Large intestine (tissue), 3 donors: ENCODE data around the gene FAF1. TPM values are rescaled to one million over a fixed set of nuclear protein-coding genes. Genes with fewer than 3 reads are reported as not detected.
"Not testable (repeated sequence)": the region's sequence is repeated elsewhere in the genome, so short reads cannot be mapped to it uniquely, and the experiment has no call there.

Source experiments
- DNase-seq, 2 donors: peaks; one replicate each; pipeline versions ENCODE4 v3.0.0 to v3.0.0-alpha.2; 2013
- H3K27ac ChIP-seq: one replicate; pipeline ENCODE4 v1.5.1; 2013; ENCODE audit warnings: low read length
- H3K27me3 ChIP-seq: 2 replicates; pipeline ENCODE4 v1.6.1; 2013; ENCODE audit warnings: low read length; ENCODE audit not compliant: control insufficient read depth, insufficient read depth
- H3K36me3 ChIP-seq: 2 replicates; pipeline ENCODE4 v1.6.1; 2013; ENCODE audit warnings: low read length; ENCODE audit not compliant: control insufficient read depth, insufficient read depth
- H3K4me1 ChIP-seq: one replicate; pipeline ENCODE4 v1.6.1; 2013; ENCODE audit warnings: low read length; ENCODE audit not compliant: control insufficient read depth, insufficient read depth
- H3K4me3 ChIP-seq: one replicate; pipeline ENCODE4 v1.5.1; 2013; ENCODE audit warnings: low read length
- H3K9me3 ChIP-seq: one replicate; pipeline ENCODE4 v1.6.1; 2013; ENCODE audit warnings: mild to moderate bottlenecking, low read depth, low read length, moderate library complexity; ENCODE audit not compliant: control insufficient read depth
- WGBS: methylation state at CpG from one replicate; pipeline ENCODE4 v1.1.5; 2013; ENCODE audit warnings: low lambda C conversion rate; ENCODE audit not compliant: insufficient coverage; 5-methylcytosine and 5-hydroxymethylcytosine counted together
- polyA plus RNA-seq: library from polyadenylated mRNA; unstranded; fragments of 120-200 nt; gene quantifications from one replicate; pipeline ENCODE4 v1.2.1, GENCODE V29; 2013

Gene FAF1
- polyA plus RNA-seq, 1 donor: 47.1 TPM

GRCh38 chr1:50913954-50914353 lies 46.1 kb downstream of the FAF1 start:
- Histone ChIP-seq H3K4me1 (no peaks in the 10 kb centered on the region), H3K36me3 (peaks cover 2% of the 10 kb centered on the region), H3K27ac (no peak overlapping the region), H3K4me3 (no peak overlapping the region), H3K27me3 (no peaks in the 10 kb centered on the region), H3K9me3 (peaks cover 3% of the 10 kb centered on the region)
- WGBS: 100% methylated on average over 1 of the region's 1 CpG
- no peak for DNase-seq

GRCh38 chr1:50910356-50910755 lies 49.7 kb downstream of the FAF1 start:
- H3K4me3 ChIP-seq, H3K36me3 ChIP-seq, H3K27ac ChIP-seq, DNase-seq, H3K9me3 ChIP-seq, H3K27me3 ChIP-seq, H3K4me1 ChIP-seq: not testable (repeated sequence)
- no CpG with 5 or more reads among the region's 12 CpGs for WGBS

GRCh38 chr1:50907610-50908009 lies 52.5 kb downstream of the FAF1 start:
- not testable (repeated sequence) for H3K4me1 ChIP-seq, H3K9me3 ChIP-seq, H3K4me3 ChIP-seq, H3K27me3 ChIP-seq, H3K36me3 ChIP-seq, H3K27ac ChIP-seq, DNase-seq

- H3K4me1 ChIP-seq: not testable (repeated sequence)
- no CpG with 5 or more reads among the region's 1 CpG for WGBS
Observed at GRCh38 chr1:50906050-50906449, 54.0 kb downstream of the FAF1 start.

GRCh38 chr1:50902419-50902818 lies 57.6 kb downstream of the FAF1 start:
- Histone ChIP-seq H3K36me3 (no peaks in the 10 kb centered on the region), H3K27ac (no peak overlapping the region), H3K27me3 (no peaks in the 10 kb centered on the region), H3K4me3 (no peak overlapping the region), H3K9me3 (no peaks in the 10 kb centered on the region), H3K4me1 (no peaks in the 10 kb centered on the region)
- DNase-seq: no peak
- no CpG with 5 or more reads among the region's 1 CpG for WGBS

More at GRCh38 chr1:50906050-50906449, 54.0 kb downstream of the FAF1 start:
- H3K27me3 ChIP-seq, H3K4me3 ChIP-seq, H3K9me3 ChIP-seq, DNase-seq, H3K27ac ChIP-seq, H3K36me3 ChIP-seq: not testable (repeated sequence)

- H3K27ac ChIP-seq: no peak overlapping the region
- WGBS: 0% methylated on average over 1 of the region's 1 CpG
Observed at GRCh38 chr1:50901872-50902271, 58.2 kb downstream of the FAF1 start.

GRCh38 chr1:50898773-50899172 lies 61.3 kb downstream of the FAF1 start:
- WGBS: 79% methylated on average over 2 of the region's 2 CpGs
- peaks cover under 1% of the 10 kb centered on the region for H3K36me3 ChIP-seq
- no peak for DNase-seq
- H3K27me3 ChIP-seq: no peaks in the 10 kb centered on the region
- H3K27ac ChIP-seq: no peak overlapping the region
- H3K9me3 ChIP-seq: peaks cover 4% of the 10 kb centered on the region
- H3K4me1 ChIP-seq: no peaks in the 10 kb centered on the region
- H3K4me3 ChIP-seq: no peak overlapping the region

More at GRCh38 chr1:50901872-50902271, 58.2 kb downstream of the FAF1 start:
- Histone ChIP-seq H3K9me3 (no peaks in the 10 kb centered on the region), H3K36me3 (no peaks in the 10 kb centered on the region), H3K4me1 (no peaks in the 10 kb centered on the region), H3K4me3 (no peak overlapping the region), H3K27me3 (no peaks in the 10 kb centered on the region)
- no peak for DNase-seq

GRCh38 chr1:50894340-50894739 lies 65.7 kb downstream of the FAF1 start:
- no peaks in the 10 kb centered on the region for H3K4me1 ChIP-seq
- H3K27me3 ChIP-seq: no peaks in the 10 kb centered on the region
- peaks cover 4% of the 10 kb centered on the region for H3K9me3 ChIP-seq
- WGBS: no CpG with 5 or more reads among the region's 1 CpG
- no peak overlapping the region for H3K4me3 ChIP-seq
- H3K36me3 ChIP-seq: peaks cover 3% of the 10 kb centered on the region
- no peak overlapping the region for H3K27ac ChIP-seq
- no peak for DNase-seq

GRCh38 chr1:50893466-50893865 lies 66.6 kb downstream of the FAF1 start:
- Histone ChIP-seq H3K4me3 (no peak overlapping the region), H3K4me1 (no peaks in the 10 kb centered on the region), H3K36me3 (peaks cover 3% of the 10 kb centered on the region), H3K27ac (no peak overlapping the region), H3K27me3 (no peaks in the 10 kb centered on the region), H3K9me3 (peaks cover 4% of the 10 kb centered on the region)
- WGBS: no CpG with 5 or more reads among the region's 1 CpG
- no peak for DNase-seq

GRCh38 chr1:50887555-50887954 lies 72.5 kb downstream of the FAF1 start:
- DNase-seq, H3K9me3 ChIP-seq, H3K36me3 ChIP-seq, H3K27ac ChIP-seq, H3K4me1 ChIP-seq, H3K27me3 ChIP-seq, H3K4me3 ChIP-seq: not testable (repeated sequence)
- WGBS: 100% methylated on average over 1 of the region's 1 CpG

- no peak overlapping the region for H3K27ac ChIP-seq
- no peaks in the 10 kb centered on the region for H3K27me3 ChIP-seq
- 100% methylated on average over 2 of the region's 8 CpGs for WGBS
- no peak overlapping the region for H3K4me3 ChIP-seq
- H3K36me3 ChIP-seq: no peaks in the 10 kb centered on the region
- DNase-seq: no peak
- no peaks in the 10 kb centered on the region for H3K4me1 ChIP-seq
- H3K9me3 ChIP-seq: no peaks in the 10 kb centered on the region
Observed at GRCh38 chr1:50880373-50880772, 79.7 kb downstream of the FAF1 start.
